Measurements from ENCODE around the gene FOXL2.
A peak's percentile ranks its signal among the peaks of the same experiment; 100 is the strongest.
"Not testable (repeated sequence)": the region's sequence is repeated elsewhere in the genome, so short reads cannot be mapped to it uniquely, and the experiment has no call there.

The FOXL2 gene

DNA sequence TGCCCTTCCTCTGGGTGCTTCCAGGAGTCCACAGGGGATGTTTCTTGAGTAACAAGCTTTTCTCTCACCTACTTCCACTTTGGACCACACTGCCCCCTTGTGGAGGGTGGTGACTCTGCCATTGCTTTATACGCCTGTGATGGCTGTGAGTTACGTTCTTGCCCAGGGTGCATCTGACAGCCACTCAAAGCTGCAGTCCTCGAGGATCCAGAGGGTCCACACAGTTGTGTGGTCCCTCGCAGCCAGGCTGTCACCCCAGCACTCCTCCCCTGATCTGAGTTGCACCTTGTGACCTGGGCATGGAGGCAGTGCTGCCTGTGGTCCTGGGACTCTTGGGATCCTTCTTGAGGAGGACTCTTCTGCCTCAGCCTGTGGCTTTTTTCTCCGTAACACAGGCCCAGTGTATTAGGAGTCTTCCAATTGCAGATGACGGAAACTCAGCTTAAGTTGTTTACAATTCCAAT lies 23.4 kb downstream of the FOXL2 start:
- TF ChIP-seq, protein P1, sequence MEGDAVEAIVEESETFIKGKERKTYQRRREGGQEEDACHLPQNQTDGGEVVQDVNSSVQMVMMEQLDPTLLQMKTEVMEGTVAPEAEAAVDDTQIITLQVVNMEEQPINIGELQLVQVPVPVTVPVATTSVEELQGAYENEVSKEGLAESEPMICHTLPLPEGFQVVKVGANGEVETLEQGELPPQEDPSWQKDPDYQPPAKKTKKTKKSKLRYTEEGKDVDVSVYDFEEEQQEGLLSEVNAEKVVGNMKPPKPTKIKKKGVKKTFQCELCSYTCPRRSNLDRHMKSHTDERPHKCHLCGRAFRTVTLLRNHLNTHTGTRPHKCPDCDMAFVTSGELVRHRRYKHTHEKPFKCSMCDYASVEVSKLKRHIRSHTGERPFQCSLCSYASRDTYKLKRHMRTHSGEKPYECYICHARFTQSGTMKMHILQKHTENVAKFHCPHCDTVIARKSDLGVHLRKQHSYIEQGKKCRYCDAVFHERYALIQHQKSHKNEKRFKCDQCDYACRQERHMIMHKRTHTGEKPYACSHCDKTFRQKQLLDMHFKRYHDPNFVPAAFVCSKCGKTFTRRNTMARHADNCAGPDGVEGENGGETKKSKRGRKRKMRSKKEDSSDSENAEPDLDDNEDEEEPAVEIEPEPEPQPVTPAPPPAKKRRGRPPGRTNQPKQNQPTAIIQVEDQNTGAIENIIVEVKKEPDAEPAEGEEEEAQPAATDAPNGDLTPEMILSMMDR (IDR thresholded peaks at IDR 0.05; ENCODE audit: low read depth, low read length): peak; percentile 92
- no peak for DNase-seq (ENCODE audit: extremely low read depth, low read depth)

GRCh38 chr3:138922400-138922799 lies 24.5 kb downstream of the FOXL2 start:
- not testable (repeated sequence) for DNase-seq (ENCODE audit: extremely low read depth, low read depth)

DNA sequence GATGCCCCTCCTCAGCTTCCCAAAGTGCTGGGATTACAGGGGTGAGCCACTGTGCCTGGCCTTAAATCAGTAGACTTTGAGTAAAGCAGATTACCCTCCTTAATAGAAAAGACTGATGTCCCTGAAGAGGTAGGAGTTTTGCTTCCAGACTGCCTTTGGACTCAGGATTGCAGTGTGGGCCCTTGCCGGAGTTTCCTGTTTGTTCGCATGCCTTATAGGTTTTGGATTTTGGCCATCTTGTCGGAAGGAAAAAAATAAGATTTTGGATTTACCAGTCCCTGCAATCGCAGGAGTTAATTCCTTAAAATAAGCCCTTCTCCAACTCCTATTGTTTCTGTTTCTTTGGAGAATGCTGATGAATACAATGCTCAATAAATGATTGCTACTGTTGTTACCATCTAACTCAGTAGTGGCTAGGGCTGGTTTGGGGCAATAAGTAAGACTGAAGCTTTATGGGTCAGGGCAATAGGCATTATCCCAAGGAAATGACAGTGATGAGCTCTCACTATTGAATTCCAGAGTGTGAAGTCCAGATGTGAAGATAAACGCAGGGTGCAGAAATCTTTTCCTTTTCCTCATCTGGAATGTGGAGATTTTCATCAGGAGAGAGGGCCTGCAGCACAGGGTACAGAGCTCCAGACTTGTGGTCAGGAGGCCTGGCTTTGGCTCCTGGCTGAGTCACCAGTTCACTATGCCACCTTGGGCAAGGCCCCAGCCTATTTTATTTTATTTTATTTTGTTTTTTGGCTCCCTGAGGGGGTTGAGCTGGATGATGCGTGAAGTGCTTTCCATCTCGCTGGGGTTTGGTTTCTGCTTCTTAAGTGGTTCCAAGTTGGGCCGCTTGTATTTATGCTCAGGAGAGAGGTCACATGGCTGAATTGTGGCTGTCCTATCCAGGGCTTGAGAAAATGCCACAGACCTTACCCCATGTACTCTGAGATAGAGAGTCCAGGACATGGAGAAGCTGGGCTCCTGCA lies 25.3 kb downstream of the FOXL2 start:
- TF ChIP-seq, protein P1 (IDR thresholded peaks at IDR 0.05; ENCODE audit: low read depth, low read length): no peak
- no peak for DNase-seq (ENCODE audit: extremely low read depth, low read depth)

GRCh38 chr3:138919325-138919724 lies 27.6 kb downstream of the FOXL2 start:
- no peak for DNase-seq (ENCODE audit: extremely low read depth, low read depth)
- TF ChIP-seq, protein P1 (IDR thresholded peaks at IDR 0.05; ENCODE audit: low read depth, low read length): no peak

- DNase-seq (ENCODE audit: extremely low read depth, low read depth): no peak
- TF ChIP-seq, protein P1 (IDR thresholded peaks at IDR 0.05; ENCODE audit: low read depth, low read length): no peak
These were observed 30.1 kb downstream of the FOXL2 start for GRCh38 chr3:138916824-138917223.

- DNase-seq (ENCODE audit: extremely low read depth, low read depth): peak; percentile 88
- TF ChIP-seq, protein P1 (IDR thresholded peaks at IDR 0.05; ENCODE audit: low read depth, low read length): peak; percentile 81
These were observed 31.1 kb downstream of the FOXL2 start for GRCh38 chr3:138915503-138916498.

GRCh38 chr3:138914870-138915502 lies 32.0 kb downstream of the FOXL2 start:
- no peak for DNase-seq (ENCODE audit: extremely low read depth, low read depth)
- TF ChIP-seq, protein P1 (IDR thresholded peaks at IDR 0.05; ENCODE audit: low read depth, low read length): no peak
